GM12801 (cell line): ENCODE results near the gene RASAL2.

Source experiments
- CTCF ChIP-seq: IDR thresholded peaks from one replicate; pipeline ENCODE4 v1.5.1; 2011; ENCODE audit warnings: control low read depth; ENCODE audit not compliant: insufficient read length; ENCODE audit errors: extremely low read depth

Gene RASAL2

DNA sequence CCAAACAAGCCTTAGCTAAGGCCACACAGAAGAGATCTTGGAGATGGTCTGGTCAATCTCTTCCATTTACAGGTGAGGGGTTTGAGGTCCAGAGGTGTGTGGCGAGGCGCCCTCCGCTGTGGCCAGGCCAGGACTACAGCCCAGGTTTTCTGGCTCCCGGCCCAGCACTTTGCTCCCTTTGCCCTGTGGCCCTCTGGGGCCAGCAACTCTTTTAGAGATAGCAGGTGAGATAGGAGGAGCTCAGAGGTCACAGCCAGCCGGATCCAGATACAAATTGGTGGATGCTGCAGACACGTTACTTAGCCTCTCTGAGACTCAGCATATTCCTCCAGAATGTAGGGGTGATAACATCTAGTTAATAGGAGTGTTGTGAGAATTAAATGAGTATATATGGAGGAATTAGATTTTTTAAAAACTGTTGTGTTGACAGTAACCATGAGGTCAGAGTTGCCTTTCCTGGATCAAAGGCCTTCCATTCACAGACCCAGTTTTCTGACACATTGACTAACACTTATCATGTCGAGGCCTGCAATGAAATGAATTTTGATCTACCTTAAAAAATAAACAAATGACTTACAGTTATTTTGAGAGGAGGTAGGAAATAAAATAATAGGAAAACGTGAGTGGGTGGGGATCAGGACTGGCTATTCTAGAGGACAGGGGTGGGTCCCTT lies 435.6 kb downstream of the RASAL2 start:
- TF ChIP-seq CTCF = no peak

- TF ChIP-seq CTCF = no peak
Observed at GRCh38 chr1:178530037-178530402, 436.1 kb downstream of the RASAL2 start.

GRCh38 chr1:178530502-178530901 lies 436.6 kb downstream of the RASAL2 start:
- no peak for TF ChIP-seq CTCF

DNA sequence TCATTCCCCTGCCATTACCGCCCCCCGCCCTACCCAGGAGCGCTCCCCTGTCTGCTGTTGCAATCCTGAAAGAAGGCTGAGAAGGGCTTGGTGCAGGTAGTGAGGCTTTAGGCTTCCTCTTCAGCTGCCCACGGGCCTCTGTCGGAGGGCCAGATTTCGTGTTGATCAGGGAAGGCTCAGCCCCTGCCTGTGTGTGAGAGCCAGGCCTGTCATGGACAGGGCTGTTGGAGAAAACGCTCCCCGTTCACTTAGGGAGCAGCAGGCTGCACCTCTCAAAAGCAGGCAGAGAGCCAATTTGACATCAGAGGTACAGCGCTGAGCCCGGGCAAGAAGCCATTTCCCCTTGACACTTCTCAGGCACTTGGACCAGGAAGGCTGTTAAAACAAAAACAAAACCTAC lies 438.0 kb downstream of the RASAL2 start:
- TF ChIP-seq CTCF = no peak

- no peak for TF ChIP-seq CTCF
Observed at GRCh38 chr1:178532392-178532791, 438.5 kb downstream of the RASAL2 start.

DNA sequence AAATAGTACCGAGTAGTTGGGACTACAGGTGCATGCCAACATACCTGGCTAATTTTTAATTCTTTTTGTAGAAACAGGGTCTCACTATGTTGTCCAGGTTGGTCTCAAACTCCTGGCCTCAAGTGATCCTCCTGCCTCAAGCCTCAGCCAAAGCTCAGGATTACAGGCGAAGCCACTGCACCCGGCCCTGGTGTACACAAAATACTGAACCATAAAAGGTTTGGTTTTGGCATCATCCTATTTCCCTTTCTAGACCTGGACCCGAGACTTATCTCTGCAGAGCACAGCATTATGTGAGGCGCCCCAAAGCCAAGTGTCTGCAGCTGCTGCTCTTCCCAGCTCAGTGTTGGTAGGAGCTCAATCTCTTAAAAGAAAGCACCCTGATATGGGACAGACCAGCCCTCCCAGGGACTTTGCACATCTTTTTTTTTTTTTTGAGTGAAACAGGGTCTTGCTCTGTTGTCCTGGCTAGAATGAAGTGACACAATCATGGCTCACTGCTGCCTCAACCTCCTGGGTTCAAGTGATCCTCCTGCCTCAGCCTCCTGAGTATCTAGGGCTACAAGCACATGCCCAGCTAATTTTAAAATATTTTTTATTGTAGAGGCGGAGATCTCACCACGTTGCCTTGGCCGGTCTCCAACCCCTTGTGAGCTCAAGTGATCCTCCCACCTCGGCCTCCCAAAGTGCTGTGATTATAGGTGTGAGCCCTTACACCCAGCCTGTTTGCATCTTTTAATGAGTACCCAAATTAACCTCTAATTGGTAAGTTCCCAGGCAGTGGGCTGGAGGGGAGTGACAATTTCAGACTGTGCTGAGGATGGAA lies 439.4 kb downstream of the RASAL2 start:
- no peak for TF ChIP-seq CTCF
